GM18502 (cell line): Measurements from ENCODE around the gene TNFAIP1.
"Not testable (repeated sequence)": the region's sequence is repeated elsewhere in the genome, so short reads cannot be mapped to it uniquely, and the experiment has no call there.

Source experiments
- ATAC-seq: cut with Tn5 transposase; IDR thresholded peaks from one replicate; pipeline ENCODE4 v1.9.1; 2021; ENCODE audit warnings: mild to moderate bottlenecking; ENCODE audit not compliant: unreplicated experiment, poor library complexity

The TNFAIP1 gene

GRCh38 chr17:28324267-28324745 is 11.3 kb upstream of the TNFAIP1 start:
- ATAC-seq, result no peak

GRCh38 chr17:28324781-28325180 is 10.8 kb upstream of the TNFAIP1 start:
- ATAC-seq, result no peak

GRCh38 chr17:28325211-28325610 is 10.3 kb upstream of the TNFAIP1 start:
- ATAC-seq, result no peak

GRCh38 chr17:28326114-28326513 is 9.4 kb upstream of the TNFAIP1 start:
- ATAC-seq, result no peak

- peak; percentile 73 for ATAC-seq
These were observed 8.4 kb upstream of the TNFAIP1 start for GRCh38 chr17:28327031-28327607.

GRCh38 chr17:28327709-28328108 is 7.9 kb upstream of the TNFAIP1 start:
- ATAC-seq, result no peak

GRCh38 chr17:28328325-28328724 is 7.2 kb upstream of the TNFAIP1 start:
- no peak for ATAC-seq

- ATAC-seq, result no peak
These were observed 4.9 kb upstream of the TNFAIP1 start for GRCh38 chr17:28330671-28331070.

GRCh38 chr17:28331891-28332420 is 3.6 kb upstream of the TNFAIP1 start:
- no peak for ATAC-seq

GRCh38 chr17:28333083-28333746 is 2.3 kb upstream of the TNFAIP1 start:
- no peak for ATAC-seq

GRCh38 chr17:28334171-28334570 is 1.4 kb upstream of the TNFAIP1 start:
- no peak for ATAC-seq

GRCh38 chr17:28334666-28335200 is 828 bp upstream of the TNFAIP1 start:
- no peak for ATAC-seq

GRCh38 chr17:28335959-28336871 is 654 bp downstream of the TNFAIP1 start:
- ATAC-seq, result no peak

- no peak for ATAC-seq
These were observed 2.7 kb downstream of the TNFAIP1 start for GRCh38 chr17:28338056-28338768.

- not testable (repeated sequence) for ATAC-seq
These were observed 3.2 kb downstream of the TNFAIP1 start for GRCh38 chr17:28338769-28339212.

GRCh38 chr17:28339431-28339830 is 3.9 kb downstream of the TNFAIP1 start:
- no peak for ATAC-seq

- no peak for ATAC-seq
These were observed 4.8 kb downstream of the TNFAIP1 start for GRCh38 chr17:28340374-28340773.

- ATAC-seq, result no peak
These were observed 6.0 kb downstream of the TNFAIP1 start for GRCh38 chr17:28341516-28341915.

- no peak for ATAC-seq
These were observed 6.8 kb downstream of the TNFAIP1 start for GRCh38 chr17:28342313-28342712.

- ATAC-seq, result no peak
These were observed 8.0 kb downstream of the TNFAIP1 start for GRCh38 chr17:28343491-28343932.
